Astrocyte of the cerebellum (primary cell): Measurements from ENCODE around the gene CDC42BPB.

ENCODE experiments used
- DNase-seq: peaks from one replicate; pipeline ENCODE4 v3.0.0-alpha.2; 2011; ENCODE audit warnings: low read depth
- H3K4me3 ChIP-seq: 2 replicates; pipeline ENCODE4 v1.5.1; 2011; ENCODE audit warnings: mild to moderate bottlenecking, low read depth, low read length, moderate library complexity
- CTCF ChIP-seq: IDR thresholded peaks from 2 replicates; pipeline ENCODE4 v1.5.1; 2012; ENCODE audit warnings: low read length, low read depth, moderate library complexity, mild to moderate bottlenecking; ENCODE audit errors: missing control alignments
- in situ Hi-C: cut with HindIII; loops from 2 replicates; pipeline ENCODE4 v1.10.0; 2017; ENCODE audit warnings: low sequenced_read_pairs

Gene CDC42BPB

GRCh38 chr14:103102689-103103260 is 45.4 kb upstream of the CDC42BPB start:
- in situ Hi-C loops = no loop called here
- DNase-seq = no peak
- no peak for TF ChIP-seq CTCF
- H3K4me3 ChIP-seq = no peak overlapping the region

- no peak for TF ChIP-seq CTCF
- no peak overlapping the region for H3K4me3 ChIP-seq
- in situ Hi-C loops = no loop called here
- DNase-seq = no peak
These were observed 44.8 kb upstream of the CDC42BPB start for GRCh38 chr14:103101963-103102688.

GRCh38 chr14:103101257-103101962 is 44.1 kb upstream of the CDC42BPB start:
- no peak overlapping the region for H3K4me3 ChIP-seq
- DNase-seq = no peak
- in situ Hi-C loops = no loop called here
- TF ChIP-seq CTCF = no peak

GRCh38 chr14:103100281-103101121 is 43.2 kb upstream of the CDC42BPB start:
- no peak for TF ChIP-seq CTCF
- in situ Hi-C loops = no loop called here
- DNase-seq = no peak
- H3K4me3 ChIP-seq = no peak overlapping the region

GRCh38 chr14:103099733-103100280 is 42.5 kb upstream of the CDC42BPB start:
- in situ Hi-C loops = no loop called here
- no peak for TF ChIP-seq CTCF
- H3K4me3 ChIP-seq = no peak overlapping the region
- DNase-seq = no peak
